Activated naive CD4-positive, alpha-beta T cell (primary cell): ENCODE results near the gene RNF103.
"Not testable (repeated sequence)": the region's sequence is repeated elsewhere in the genome, so short reads cannot be mapped to it uniquely, and the experiment has no call there.

Experiments
- DNase-seq, 4 experiments: peaks; one replicate each; lab custom pipeline; 2025; lab: John Stamatoyannopoulos, UW

The RNF103 gene

DNA sequence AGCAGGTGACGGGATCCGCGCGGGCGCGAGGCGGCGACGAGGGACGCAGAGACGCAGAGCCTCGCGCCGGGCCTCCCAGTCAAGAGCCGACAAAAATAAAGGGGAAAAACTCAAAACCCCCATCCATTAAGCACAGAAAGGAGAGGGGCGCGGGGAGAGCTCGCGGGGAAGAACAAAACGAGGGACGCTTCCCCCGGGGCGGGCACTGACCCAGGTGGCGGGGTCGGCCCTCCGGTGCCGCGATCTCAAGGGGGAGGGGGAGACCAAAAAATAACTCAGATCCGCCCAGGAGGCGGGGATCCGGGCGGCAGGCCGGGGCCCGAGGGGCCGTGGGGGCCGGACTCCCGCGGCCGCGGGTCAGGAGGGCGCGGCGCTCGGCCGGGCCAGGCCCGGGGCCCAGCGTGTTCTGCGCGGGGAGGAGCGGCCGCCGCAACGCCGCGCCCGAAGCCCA is 597 bp downstream of the RNF103 start:
- DNase-seq: peak in 3 of 4 experiments; percentile 16 to 41 (median 38)

DNA sequence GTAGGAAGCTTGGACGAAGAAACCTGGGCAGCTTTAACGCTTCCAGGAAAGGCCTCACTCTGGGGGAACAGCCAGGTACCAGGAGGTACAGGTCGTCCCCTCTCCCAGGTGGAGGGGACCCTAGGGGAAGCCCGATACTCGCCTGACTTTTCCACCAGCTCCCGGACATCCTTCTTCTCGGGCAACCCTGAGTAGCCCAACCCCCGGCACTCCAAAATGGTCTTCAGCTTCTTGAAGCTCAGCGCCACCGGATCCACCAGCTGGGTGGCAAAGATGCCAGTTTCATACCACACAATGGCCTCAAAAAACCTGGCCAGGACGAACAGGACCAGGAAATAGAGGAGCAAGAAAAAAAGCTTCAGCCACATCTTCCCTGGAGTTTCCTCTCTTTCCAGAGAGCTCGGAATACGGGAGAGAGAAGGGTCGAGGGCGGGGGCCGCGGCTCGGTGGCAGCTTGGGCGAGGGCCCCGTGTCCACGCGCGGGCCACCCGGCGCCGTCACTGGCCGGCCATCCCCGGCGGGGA is 1.1 kb downstream of the RNF103 start:
- DNase-seq: no peak

DNA sequence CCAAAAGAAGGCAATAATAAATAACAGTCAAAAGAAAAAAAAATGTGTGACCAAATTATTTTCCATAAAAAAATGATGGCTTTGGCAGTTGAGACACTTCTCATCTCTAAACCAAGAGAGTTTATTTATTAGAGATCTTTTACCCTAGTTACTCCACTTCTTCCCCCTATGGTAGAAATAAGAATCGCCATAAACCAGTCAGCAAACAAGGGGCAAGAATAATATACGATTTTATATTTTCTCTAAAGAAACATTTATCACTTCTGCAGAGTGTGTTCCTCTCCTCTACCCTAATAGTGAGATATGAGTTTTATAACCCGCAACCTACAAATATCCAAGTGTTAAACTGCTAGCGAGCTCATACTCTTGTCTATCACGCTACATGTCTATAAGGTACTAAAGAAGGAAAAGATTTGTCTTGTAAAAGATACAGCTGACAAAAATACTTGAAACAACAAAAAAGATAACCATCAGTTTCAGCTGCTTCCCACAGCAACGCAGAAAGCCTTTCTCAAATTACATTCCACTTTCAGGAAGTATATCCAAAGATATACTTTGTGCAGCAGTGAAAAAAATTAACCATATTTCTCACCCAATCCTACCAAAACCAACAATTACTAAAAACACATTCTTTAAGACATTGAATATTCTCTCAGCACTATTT is 2.3 kb downstream of the RNF103 start:
- no peak for DNase-seq

DNA sequence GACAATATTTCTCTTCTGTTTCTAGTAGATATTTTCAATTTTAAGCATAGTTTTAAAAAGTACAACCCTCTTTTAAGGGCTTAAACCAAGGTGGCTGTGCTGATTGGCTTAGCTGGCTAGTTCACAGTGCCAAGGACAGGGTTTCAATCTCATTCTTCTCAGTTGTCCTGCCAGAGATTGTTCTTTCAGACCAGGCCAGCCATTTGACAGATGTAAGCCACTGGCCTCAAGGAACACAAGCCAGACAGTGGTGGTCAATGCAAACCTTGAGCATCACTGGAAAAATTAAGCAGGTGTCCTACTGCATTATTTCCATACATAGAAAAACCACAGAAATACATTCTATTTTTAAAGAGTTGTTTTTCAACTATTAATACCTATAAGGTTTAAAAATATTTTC is 5.9 kb downstream of the RNF103 start:
- DNase-seq: no peak

DNA sequence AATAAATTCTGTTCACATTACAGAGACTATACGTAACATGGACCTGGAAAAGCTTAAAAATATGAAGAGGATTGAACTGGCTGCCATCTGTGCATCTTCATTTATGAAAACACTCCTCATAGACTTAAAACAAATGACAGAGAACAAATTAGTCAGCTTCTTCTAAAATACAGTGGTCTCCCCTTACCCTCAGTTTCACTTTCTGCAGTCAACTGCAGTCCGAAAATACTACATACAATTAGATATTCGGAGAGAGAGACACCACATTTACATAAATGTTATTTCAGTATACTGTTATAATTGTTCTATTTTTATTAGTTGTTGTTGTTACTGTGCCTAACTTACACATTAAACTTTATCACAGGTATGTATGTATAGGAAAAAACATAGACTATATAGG is 6.5 kb downstream of the RNF103 start:
- DNase-seq: no peak

DNA sequence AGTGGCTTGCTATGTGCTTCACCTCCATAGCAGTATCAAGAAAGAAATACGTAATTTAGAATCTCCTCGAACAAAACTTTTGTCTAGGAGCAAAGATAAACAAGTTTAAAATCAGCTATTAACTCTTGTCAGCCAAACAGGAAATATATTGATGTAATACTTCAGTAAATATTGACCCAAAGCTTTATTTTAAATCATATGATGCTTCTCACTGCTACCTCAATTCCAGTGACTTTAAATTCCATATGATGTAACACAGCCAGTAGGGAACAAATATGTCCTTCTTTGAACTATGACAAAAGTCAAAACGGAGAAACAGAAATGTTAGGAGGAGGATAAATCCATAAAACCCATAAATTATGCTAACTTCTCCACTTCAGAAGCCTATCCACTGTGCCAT is 7.2 kb downstream of the RNF103 start:
- DNase-seq: no peak

DNA sequence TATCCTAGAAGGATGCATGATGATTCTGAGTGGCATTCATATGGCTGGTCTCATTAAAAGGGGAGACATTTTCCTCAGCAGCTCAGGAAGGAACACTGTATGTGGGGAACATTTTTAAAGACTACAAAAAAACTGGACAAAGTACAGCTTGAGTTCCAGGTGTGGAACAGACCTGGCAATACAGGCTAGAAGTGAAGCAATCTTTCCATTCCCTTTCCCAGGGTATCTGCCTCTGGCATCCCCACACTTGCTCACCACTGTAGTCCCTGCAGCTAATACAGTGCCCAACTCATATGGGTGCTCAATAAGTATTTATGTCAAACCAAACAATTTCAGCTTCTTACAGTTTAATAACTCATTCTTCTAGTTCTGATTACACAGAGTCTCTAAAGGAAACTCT is 8.1 kb downstream of the RNF103 start:
- DNase-seq: no peak

DNA sequence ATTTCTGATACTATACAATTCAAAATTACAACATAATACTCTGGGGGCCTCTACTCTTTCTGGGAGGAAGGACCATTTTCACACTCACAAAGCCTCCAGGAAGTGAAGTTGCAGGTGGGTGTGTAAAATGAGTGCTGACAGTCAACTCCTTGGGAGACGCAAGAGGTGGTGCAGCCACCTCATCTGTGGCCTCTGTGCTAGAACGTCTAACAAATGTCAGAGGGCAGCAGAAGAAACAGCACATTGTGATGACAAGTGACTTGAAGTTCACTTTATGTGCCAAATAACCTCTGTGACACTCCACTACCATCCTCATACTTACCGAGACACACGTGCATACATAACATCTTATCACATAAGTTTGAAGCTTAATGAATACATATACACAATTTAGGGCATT is 10.2 kb downstream of the RNF103 start:
- no peak for DNase-seq

DNA sequence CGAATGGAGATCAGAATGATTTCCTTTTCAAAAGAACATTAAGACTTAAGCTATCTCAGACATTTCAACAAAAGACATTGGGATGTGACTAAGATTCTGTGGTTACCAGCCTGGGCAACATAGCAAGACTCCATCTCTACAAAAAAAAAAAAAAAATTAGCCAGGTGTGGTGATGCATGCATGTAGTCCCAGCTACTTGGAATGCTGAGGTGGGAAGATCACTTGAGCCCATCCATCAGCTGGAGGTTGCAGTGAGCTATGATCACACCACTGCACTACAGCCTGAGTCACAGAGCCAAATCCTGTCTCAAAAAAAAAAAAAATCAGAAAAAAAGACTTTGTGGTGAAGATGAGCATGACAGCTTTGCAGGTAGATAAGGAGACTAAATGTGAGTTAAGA is 12.8 kb downstream of the RNF103 start:
- no peak for DNase-seq

DNA sequence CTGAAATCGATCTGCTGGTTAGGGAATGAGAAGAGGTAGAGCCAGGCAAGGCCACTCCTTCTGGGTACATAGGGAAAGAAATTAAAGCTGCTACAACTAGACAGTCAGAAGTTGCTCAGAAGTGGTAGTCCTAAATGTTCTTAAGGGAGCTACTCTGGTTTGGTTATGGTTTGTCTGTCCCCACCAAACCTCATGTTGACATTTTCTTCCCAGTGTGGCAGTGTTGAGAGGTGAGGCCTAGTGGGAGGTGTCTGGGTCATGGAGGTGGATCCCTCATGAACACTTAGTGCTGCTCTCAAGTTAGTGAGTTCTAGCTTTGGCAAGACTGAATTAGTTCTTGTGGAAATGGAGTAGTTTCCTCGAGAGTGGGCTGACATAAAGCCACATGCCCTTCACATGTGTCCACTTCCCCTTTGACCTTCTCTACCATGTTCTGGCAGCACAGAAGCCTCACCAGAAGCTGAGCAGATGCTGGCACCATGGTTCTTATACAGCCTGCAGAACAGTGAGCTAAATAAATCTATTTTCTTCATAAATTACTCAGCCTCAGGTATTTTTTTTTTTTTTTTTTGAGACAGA is 14.7 kb downstream of the RNF103 start:
- no peak for DNase-seq

DNA sequence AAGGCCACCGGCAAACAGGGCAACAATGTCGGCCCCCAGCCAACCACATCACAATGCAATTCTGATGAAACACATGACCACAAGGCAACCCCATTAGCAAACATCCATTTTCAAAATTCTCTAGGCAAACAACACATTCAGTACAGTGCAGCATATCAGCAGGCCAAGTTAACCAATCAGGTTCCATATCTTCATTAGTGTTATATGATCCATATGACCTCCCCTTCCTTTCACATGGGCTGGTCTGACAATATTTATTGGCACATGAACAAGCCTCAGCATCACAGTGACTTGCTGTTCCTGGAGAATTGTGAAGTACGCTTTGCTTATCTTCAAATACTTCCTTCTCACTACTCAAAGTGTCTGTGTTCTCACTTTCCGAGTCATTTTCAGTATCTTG is 19.8 kb downstream of the RNF103 start:
- DNase-seq: no peak

DNA sequence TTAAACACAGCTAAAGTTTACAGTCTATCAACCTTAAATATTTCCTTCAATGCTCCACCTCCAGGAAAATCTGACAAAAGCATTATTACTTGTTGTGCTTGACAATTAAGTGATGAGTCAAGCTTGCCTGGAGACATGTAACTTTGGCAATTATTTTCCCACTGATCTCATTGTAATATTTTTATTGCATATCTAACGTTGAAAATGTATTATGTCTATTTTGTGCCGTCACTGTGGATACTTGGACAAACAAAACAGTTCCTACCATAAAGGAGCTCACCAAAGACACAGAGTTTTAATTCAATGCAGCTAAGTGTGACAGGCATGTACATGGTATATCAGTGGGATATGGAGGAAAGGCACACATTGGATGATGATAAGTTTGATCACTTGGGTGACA is 24.7 kb downstream of the RNF103 start:
- no peak for DNase-seq

DNA sequence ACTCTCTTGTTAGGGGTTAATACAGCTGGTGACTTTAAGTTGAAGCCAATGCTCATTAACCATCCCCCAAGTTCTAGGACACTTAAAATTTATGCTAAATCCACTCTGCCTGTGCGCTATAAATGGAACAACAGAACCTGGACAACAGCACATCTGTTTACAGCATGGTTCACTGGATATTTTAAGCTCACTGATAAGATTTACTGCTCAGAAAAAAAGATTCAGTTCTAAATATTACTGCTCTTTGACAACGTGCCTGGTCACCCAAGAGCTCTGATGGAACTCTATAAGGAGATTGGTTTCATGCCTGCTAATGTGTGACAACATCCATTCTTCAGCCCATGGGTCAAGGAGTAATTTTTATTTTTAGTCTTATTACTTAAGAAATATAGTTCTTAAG is 27.5 kb downstream of the RNF103 start:
- DNase-seq: no peak

DNA sequence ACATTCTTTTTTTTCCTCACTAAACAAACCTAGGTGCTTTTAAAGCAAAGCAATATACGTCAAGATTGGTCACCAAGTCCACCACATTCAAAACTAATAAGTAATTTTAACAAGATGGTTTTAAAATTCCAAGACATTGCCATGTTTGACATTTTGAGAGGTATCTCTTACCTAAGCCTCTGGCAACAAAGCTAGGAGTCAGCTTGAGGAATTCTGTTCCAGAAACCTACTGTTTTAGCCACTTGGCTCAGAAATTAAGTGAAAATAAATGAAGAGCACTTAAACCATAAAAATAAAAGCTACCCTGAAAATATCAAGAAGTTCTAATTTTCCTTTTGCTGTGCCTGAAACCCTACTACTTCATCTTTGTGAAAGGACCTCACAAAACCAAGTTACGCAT is 30.4 kb downstream of the RNF103 start:
- DNase-seq: no peak

DNA sequence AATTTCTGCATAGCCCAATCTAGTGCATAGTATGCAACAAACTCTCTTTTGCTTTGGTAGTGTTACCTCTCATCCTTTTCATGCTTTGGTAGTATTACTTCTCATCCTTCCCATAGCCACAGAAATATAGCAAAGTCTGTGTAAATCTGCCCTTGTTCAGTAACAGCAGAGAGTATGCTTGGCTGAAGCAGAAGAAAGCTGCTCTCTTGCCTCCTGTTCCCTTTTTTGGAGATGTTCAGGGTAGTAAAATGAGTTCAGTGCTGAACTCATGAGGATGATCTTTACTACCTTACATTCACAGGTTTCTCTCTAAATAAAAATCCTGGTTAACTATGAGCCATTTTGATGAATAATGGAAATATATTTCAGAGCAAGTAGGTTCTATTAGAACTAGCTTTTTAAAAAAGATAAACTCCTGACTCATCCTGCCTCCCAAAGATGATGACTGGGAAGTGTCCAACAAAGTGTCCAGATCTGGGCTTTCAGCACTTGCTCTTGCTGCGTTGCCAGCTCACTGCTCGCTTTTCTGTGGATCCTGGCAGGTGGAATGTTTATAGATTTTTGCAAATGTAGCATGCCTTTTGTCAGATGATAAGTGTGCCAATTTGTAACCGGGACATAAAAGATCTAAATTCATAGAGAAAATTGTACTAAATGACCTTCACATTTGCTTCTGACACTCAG is 31.0 kb downstream of the RNF103 start:
- DNase-seq: no peak

DNA sequence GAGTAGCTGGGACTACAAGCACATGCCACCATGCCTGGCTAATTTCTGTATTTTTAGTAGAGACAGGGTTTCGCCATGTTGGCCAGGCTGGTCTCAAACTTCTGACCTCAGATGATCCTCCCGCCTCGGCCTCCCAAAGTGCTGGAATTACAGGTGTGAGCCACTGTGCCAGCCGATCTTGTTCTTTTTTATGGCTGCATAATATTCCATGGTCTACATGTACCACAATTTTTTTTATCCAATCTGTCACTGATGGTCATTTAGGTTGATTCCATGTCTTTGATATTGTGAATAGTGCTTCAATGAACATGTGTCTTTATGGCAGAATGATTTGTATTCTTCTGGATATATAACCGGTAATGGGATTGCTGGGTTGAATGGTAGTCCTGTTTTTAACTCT is 34.0 kb downstream of the RNF103 start:
- not testable (repeated sequence) for DNase-seq

DNA sequence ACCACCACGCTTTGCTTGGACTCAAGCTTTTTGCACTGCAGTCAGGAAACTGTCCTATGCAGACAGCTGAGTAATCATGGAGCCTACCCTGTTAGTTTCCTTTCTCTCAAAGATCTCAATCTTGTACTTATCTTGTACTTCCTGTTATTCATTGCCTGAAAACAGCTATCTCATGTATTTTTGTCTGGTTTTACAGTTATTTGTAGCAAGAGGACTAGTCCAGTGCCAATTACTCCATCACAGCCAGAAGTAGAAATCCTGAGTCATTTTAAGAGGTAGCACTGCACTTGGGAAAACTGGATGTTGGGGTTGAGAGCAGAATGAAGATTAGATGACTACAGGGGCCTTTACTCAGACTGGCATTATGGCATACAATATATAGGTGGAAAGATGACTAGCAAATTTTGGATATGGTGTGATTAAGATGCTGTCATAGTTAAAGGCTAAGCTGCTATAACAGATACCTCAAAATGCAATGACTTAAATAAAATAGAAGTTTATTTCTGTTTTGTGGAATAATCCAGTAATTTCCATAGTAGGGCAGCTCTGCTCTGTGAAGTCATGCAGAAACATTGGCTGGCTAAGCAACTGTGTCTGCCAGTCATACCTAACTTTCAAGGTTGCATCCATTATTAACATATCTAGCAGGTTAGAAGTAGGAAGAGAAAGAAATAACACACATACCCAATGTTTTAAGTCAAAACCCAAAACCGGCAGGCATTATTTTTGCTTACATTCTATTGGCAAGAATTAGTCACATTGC is 39.3 kb downstream of the RNF103 start:
- no peak for DNase-seq

DNA sequence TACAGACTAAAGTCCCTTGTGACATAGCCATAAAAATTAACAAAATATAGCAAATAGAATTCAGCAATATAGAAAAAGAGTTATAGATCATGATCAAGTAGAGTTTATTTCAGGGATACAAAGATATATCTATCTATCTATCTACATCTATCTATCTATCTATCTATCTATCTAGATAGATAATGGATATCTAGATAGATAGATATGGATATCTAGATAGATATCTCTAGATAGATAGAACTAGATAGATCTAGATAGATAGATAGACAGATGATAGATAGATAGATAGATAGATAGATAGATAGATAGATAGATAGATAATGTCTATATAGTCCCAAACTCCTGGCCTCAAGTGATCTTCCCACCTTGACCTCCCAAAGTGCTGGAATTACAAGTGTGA is 43.1 kb downstream of the RNF103 start:
- DNase-seq: no peak

DNA sequence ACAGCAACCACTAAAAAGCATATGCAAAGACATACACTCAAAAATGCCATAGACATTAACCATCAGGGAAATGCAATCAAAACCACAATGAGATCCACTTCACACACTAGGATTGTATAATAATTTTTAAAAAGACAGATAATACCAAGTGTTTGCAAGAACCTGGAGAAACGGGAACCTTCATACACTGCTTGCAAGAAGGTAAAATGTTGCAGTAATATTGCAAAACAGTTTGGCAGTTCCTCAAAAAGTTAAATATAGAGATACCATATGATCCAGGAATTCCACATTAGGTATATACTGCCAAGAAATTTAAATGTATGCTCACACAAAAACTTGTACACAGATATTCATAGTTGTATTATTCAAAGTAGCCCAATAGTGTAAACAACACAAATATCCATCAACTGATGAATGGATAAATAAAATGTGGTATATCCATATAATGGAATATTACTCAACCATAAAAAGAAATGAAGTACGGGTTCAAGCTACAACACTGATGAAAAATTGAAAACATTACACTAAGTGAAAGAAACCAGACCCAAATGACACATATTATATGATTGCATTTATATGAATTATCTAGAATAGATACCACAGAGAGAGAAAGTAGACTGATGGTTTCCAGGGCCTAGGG is 45.7 kb downstream of the RNF103 start:
- DNase-seq: no peak

DNA sequence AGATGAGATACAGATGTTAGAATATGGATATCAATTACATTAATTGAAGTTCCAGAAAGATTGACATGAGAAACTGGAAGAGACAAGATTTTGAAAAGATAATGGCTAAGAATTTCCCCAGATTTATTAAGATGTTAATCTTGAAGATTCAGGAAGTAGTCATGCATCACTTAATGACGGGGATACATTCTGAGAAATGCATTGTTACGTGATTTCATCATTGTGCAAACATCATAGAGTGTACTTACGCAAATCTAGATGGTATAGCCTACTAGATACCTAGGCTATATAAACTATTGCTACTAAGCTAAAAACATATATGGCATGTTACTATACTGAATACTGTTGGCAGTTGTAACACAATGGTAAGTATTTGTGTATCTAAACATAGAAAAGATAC is 53.6 kb downstream of the RNF103 start:
- no peak for DNase-seq

DNA sequence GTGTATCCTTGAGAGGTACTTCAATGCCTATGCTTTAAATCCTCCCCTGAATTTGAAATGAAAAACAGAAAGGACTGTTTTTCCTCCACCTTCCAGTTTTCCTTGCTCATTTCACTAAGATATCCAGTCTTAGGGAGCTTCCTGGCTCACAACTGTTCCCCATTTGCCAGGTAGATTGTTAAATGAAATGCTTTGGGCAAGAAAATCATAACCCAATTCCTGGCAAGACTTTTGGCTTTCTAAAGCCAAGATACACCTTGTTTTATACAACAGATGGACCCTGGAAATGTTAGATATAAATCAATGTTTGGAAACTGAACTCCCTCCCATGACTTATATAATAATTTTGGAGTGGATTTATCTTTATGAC is 56.9 kb downstream of the RNF103 start:
- no peak for DNase-seq

DNA sequence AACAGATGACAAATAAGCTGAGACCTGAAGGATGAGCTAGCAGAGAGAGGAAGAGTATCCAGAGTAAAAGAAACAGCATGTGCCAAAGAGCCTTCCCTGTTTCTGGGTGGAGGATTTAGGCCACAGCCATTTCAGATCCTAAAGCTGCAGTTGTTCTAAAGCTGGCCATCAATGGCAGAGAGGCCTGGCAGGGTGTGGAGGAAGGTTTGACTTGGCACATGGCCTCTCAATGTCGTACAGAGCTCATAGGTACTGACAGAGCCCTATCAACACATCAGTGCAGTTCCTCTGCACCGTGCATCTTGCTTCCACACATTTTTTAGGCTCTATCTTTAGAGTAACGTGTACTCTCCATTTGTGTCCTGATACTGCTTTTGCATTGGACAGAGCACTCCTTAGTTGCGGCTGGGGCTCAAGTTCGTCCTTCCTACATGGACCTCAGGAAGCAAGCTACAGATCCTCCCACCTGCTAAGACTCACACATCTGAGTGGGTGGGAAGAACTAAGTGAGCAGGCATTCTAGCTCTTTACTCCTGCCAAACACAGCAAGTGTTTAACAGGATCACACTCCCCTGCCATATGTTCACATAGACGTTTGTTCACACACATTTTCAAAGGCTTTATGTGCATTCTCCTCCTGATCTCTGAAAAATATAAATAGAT is 57.4 kb downstream of the RNF103 start:
- no peak for DNase-seq
